Measurements from ENCODE around the gene TCAF1. TPM values are rescaled to one million over a fixed set of nuclear protein-coding genes. Genes with fewer than 3 reads are reported as not detected.

The TCAF1 gene
- total RNA-seq, 1 donor from 2014 or later, result 30.9 TPM

DNA sequence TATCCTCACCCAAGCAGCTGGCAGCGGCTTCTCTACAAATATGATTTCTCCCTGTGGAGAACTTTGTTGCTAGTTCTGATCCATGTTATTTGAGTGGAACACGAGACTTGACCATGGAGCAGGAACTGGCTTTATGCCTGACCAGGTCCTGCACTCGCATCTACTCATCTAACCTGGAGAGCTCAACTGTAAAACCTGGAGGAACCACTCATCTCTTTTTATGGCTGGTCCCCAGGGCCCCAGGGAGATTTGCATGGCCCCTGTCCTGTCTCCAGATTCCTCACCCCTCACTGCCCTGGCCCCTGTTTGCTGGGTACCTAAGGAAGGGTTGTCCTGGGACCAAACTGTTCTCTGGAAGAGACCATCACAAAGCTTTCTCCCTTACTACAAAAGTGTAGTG, 16.0 kb downstream of the TCAF1 start:
- H3K4me1 ChIP-seq, result peaks cover 0 to 16% of the 10 kb centered on the region in 2 donors

DNA sequence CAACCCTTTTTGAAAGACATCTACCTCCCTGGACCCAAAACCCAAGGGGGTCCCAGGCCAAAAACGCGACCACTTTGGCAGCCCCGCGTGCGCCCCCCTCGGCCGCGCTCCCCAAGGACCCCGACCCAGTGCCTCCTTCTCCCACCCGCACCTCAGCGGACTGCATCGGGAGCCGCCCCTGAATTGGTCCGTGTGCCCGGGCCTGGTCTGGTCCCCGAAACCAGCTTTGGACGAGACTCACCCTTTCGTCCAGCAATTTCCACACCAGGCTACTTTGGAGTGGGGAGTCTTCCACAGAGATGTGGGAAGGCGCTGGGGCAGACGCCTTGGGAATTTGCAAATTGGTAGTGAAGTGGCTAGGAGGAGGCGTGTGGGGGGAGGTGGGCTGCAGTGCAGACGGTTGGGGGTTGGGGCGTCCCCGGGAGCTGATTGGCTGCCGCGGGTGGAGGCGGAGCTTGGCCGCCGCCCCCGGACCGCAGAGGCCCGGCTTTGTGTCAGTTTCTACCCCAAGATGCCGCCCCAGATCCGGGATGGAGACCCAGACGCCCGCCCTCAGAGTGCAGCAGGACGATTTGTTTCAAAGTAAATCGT, 16.9 kb downstream of the TCAF1 start:
- H3K4me1 ChIP-seq, result peaks cover 0 to 16% of the 10 kb centered on the region in 2 donors
- intact Hi-C loops (cut with DNase I), result no loop called here

More for the DNA sequence above, 16.0 kb downstream of the TCAF1 start:
- no peak for DNase-seq (ENCODE audit: low spot score in 2 of 2)
- intact Hi-C loops (cut with DNase I), result no loop called here
- H3K36me3 ChIP-seq, result peaks cover 0 to 8% of the 10 kb centered on the region in 2 donors
- no peak overlapping the region for H3K27ac ChIP-seq
- no peaks in the 10 kb centered on the region for H3K27me3 ChIP-seq
- peaks cover 0 to 16% of the 10 kb centered on the region in 2 donors for H3K9me3 ChIP-seq
- H3K4me3 ChIP-seq, result peak overlapping the region in 1 of 2 donors; percentile 65
- TF ChIP-seq, protein P1, sequence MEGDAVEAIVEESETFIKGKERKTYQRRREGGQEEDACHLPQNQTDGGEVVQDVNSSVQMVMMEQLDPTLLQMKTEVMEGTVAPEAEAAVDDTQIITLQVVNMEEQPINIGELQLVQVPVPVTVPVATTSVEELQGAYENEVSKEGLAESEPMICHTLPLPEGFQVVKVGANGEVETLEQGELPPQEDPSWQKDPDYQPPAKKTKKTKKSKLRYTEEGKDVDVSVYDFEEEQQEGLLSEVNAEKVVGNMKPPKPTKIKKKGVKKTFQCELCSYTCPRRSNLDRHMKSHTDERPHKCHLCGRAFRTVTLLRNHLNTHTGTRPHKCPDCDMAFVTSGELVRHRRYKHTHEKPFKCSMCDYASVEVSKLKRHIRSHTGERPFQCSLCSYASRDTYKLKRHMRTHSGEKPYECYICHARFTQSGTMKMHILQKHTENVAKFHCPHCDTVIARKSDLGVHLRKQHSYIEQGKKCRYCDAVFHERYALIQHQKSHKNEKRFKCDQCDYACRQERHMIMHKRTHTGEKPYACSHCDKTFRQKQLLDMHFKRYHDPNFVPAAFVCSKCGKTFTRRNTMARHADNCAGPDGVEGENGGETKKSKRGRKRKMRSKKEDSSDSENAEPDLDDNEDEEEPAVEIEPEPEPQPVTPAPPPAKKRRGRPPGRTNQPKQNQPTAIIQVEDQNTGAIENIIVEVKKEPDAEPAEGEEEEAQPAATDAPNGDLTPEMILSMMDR (IDR thresholded peaks at IDR 0.05), result no peak

DNA sequence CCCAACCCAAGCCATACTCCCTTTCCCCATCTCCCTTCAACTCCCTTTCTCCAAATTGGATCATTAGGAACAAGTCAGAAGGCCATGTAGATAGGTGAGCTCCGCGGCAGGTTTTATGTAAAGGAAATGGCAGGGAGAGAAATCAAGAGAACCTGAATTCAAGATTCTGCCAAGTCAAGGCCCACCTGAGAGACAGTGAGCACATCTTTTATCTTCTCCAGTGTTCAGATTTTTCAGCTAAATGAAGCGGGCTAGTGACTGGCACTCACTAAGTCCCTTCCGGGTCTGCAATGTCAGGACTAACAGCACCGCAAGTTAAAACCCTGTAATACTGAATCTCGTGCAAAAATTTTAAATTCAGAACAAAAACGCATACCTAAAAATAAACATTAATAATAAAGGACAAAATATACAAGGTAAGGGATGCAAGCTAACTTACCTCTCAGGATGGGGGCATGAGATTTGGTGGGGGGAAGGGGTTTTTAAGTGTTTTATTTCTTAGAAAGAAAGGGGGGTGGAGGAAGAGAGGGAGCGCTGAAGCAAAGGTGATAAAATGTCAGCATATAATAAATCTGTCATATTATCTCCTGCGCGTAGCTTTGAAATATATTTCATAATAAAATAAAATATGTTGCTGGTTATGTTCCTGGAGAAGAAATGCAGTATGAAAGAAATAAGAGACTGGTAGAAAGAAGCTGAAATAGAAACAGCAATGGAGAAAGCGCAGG, 17.6 kb downstream of the TCAF1 start:
- peaks cover 0 to 6% of the 10 kb centered on the region in 2 donors for H3K36me3 ChIP-seq
- no peak for DNase-seq (ENCODE audit: low spot score in 2 of 2)
- intact Hi-C loops (cut with DNase I), result no loop called here
- TF ChIP-seq, protein P1 (IDR thresholded peaks at IDR 0.05), result no peak
- peaks cover 0 to 16% of the 10 kb centered on the region in 2 donors for H3K4me1 ChIP-seq
- H3K4me3 ChIP-seq, result peak overlapping the region; percentile 54 to 65
- no peak overlapping the region for H3K27ac ChIP-seq
- peaks cover 0 to 6% of the 10 kb centered on the region in 2 donors for H3K9me3 ChIP-seq
- H3K27me3 ChIP-seq, result no peaks in the 10 kb centered on the region

More for the DNA sequence above, 16.9 kb downstream of the TCAF1 start:
- H3K9me3 ChIP-seq, result peaks cover 0 to 11% of the 10 kb centered on the region in 2 donors
- H3K36me3 ChIP-seq, result peaks cover 0 to 8% of the 10 kb centered on the region in 2 donors
- TF ChIP-seq, protein P1 (IDR thresholded peaks at IDR 0.05), result no peak
- H3K27ac ChIP-seq, result no peak overlapping the region
- no peak for DNase-seq (ENCODE audit: low spot score in 2 of 2)
- peak overlapping the region; percentile 54 to 65 for H3K4me3 ChIP-seq
- H3K27me3 ChIP-seq, result no peaks in the 10 kb centered on the region

GRCh38 chr7:143882604-143883078, 19.3 kb downstream of the TCAF1 start:
- Histone ChIP-seq H3K27me3 (no peaks in the 10 kb centered on the region), H3K27ac (peak overlapping the region; percentile 54 to 60), H3K4me3 (peak overlapping the region; percentile 70 to 88), H3K36me3 (no peaks in the 10 kb centered on the region), H3K9me3 (no peaks in the 10 kb centered on the region), H3K4me1 (peaks cover 0 to 16% of the 10 kb centered on the region in 2 donors)
- DNase-seq (ENCODE audit: low spot score in 2 of 2), result no peak
- intact Hi-C loops (cut with DNase I), result loop anchor here (1.0 kb wide), 1 partner anchor 19 kb away; no protein-coding TSS in a partner anchor
- TF ChIP-seq, protein P1 (IDR thresholded peaks at IDR 0.05), result no peak

GRCh38 chr7:143882020-143882603, 19.9 kb downstream of the TCAF1 start:
- peak overlapping the region; percentile 70 to 88 for H3K4me3 ChIP-seq
- H3K27ac ChIP-seq, result peak overlapping the region; percentile 54 to 60
- intact Hi-C loops (cut with DNase I), result loop anchor here (1.0 kb wide), 1 partner anchor 19 kb away; no protein-coding TSS in a partner anchor
- H3K4me1 ChIP-seq, result peaks cover 0 to 16% of the 10 kb centered on the region in 2 donors
- no peak for DNase-seq (ENCODE audit: low spot score in 2 of 2)
- no peaks in the 10 kb centered on the region for H3K36me3 ChIP-seq
- H3K9me3 ChIP-seq, result no peaks in the 10 kb centered on the region
- TF ChIP-seq, protein P1 (IDR thresholded peaks at IDR 0.05), result no peak
- H3K27me3 ChIP-seq, result no peaks in the 10 kb centered on the region
